Measurements from ENCODE around the gene BCL2L1. TPM values are rescaled to one million over a fixed set of nuclear protein-coding genes. Genes with fewer than 3 reads are reported as not detected.

BCL2L1 gene
- total RNA-seq, 2 donors from 2014 or later, result 96.2 to 103 TPM

DNA sequence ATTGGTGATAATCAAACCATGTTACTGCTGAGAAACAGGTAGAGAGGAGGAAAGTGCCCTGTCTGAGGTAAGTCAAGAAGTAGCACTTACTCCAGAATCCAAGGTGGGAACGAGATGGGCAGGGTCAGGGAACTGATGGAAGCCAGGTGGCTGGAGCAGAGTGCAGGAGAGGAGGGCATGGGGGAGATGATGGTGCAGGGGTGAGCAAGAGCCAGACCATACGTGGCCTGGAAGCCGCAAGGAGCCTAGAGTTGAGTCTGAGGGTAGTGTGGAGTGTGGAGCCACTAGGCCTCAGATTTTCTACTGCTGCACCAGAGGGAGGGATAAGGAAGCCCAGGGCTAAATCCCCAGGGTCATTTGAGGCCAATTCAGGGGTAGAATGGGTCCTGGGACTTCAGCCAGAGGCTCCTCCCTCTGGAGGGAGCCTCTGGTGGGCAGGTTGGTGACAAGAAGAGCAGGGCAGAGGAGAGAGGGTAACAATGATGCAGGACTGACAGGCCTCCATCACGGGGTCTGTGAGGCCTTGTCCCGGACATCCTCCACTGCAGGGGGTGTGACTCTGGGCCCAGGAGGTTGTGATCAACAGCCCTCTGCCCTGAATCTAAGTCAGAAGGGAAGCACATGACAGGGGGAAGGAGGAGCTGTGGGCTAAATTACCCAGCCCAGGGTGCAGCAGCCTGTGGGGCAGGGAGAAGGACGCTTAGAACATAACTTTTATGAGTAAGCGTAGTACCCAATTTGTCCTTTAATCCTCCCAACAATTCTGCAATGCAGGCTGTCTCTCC, 56.2 kb downstream of the BCL2L1 start:
- 72% methylated on average over 4 to 7 of the region's 7 CpGs for WGBS, 2 donors
- Histone ChIP-seq H3K4me1 (peaks cover 90% of the 10 kb centered on the region), H3K36me3 (replicated peaks in 1 of 2; ENCODE audit: insufficient read depth in 1 of 2, low read depth in 2 of 2) (peaks cover 0 to 6% of the 10 kb centered on the region in 2 donors), H3K9me3 (no peaks in the 10 kb centered on the region), H3K27ac (peak overlapping the region; percentile 46 to 72 (median 70)), H3K27me3 (no peaks in the 10 kb centered on the region), H3K4me3 (no peak overlapping the region)
- DNase-seq (peak in 1 of 4 donors; percentile 58), ATAC-seq (no peak)
- TF ChIP-seq CTCF (IDR thresholded peaks at IDR 0.05), result no peak
- no peak for TF ChIP-seq POLR2A (IDR thresholded peaks at IDR 0.05)
- intact Hi-C loops (cut with DNase I), result no loop called here

DNA sequence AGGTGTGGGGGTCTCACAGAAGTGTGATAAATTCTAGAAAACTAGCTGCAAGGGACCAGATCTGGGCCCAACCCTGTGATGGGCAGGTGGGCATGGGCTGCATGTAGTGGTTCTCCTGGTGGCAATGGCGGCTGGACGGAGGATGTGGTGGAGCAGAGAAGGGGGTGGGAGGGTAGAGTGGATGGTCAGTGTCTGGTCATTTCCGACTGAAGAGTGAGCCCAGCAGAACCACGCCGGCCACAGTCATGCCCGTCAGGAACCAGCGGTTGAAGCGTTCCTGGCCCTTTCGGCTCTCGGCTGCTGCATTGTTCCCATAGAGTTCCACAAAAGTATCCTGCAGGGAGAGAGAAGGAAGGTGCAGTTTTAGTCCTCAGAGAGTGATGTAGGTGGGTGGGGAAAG, 56.9 kb downstream of the BCL2L1 start:
- Histone ChIP-seq H3K4me1 (peaks cover 83% of the 10 kb centered on the region), H3K4me3 (no peak overlapping the region), H3K27ac (peak overlapping the region; percentile 41 to 72 (median 70)), H3K9me3 (no peaks in the 10 kb centered on the region), H3K36me3 (replicated peaks in 1 of 2; ENCODE audit: insufficient read depth in 1 of 2, low read depth in 2 of 2) (peaks cover 0 to 6% of the 10 kb centered on the region in 2 donors), H3K27me3 (no peaks in the 10 kb centered on the region)
- 92 to 95% methylated on average over 10 of the region's 10 CpGs for WGBS, 2 donors
- TF ChIP-seq CTCF (IDR thresholded peaks at IDR 0.05), result no peak
- TF ChIP-seq POLR2A (IDR thresholded peaks at IDR 0.05), result no peak
- DNase-seq, result no peak
- intact Hi-C loops (cut with DNase I), result no loop called here
- no peak for ATAC-seq

DNA sequence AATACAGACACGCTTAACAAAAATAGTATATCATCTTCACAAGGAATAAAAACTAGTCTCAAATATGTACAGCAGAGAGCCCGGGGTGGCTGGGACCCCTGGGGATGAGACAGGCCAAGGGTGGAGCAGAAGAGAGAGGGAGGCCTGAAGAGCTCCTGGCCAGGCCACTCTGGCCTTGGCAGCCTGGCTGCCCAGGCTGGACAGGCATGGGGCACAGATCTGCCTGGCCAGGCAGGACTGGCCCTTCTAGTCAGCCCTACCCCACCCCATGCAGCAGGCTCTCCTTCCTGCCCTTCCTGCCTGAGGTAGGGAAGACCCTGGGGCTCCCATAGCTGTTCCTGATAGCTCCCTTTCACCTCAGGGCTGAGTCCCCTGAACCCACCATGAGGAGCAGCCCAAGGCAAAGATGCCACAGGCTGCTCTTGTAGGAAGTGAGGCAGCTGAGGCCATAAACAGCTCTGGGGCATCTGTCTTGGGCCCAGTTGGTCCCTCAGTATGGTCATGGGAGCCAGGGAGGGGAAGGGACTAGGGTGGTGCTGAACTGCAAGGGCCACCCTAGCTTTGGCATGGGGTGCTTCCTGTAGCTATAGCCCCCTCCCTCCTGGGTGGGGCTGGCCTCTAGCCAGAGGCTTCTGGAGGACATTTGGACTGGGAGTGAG, 57.8 kb downstream of the BCL2L1 start:
- Histone ChIP-seq H3K4me3 (no peak overlapping the region), H3K27me3 (no peaks in the 10 kb centered on the region), H3K4me1 (peaks cover 74% of the 10 kb centered on the region), H3K36me3 (replicated peaks in 1 of 2; ENCODE audit: insufficient read depth in 1 of 2, low read depth in 2 of 2) (peaks cover 0 to 6% of the 10 kb centered on the region in 2 donors), H3K27ac (peak overlapping the region; percentile 41 to 72 (median 69)), H3K9me3 (no peaks in the 10 kb centered on the region)
- DNase-seq (peak in 1 of 4 donors; percentile 45), ATAC-seq (no peak)
- TF ChIP-seq POLR2A (IDR thresholded peaks at IDR 0.05), result no peak
- TF ChIP-seq CTCF (IDR thresholded peaks at IDR 0.05), result no peak
- WGBS, 2 donors, result 55 to 85% methylated on average over 2 of the region's 2 CpGs
- intact Hi-C loops (cut with DNase I), result loop anchor here (5.0 kb wide), 1 partner anchor 62 kb away; no protein-coding TSS in a partner anchor

DNA sequence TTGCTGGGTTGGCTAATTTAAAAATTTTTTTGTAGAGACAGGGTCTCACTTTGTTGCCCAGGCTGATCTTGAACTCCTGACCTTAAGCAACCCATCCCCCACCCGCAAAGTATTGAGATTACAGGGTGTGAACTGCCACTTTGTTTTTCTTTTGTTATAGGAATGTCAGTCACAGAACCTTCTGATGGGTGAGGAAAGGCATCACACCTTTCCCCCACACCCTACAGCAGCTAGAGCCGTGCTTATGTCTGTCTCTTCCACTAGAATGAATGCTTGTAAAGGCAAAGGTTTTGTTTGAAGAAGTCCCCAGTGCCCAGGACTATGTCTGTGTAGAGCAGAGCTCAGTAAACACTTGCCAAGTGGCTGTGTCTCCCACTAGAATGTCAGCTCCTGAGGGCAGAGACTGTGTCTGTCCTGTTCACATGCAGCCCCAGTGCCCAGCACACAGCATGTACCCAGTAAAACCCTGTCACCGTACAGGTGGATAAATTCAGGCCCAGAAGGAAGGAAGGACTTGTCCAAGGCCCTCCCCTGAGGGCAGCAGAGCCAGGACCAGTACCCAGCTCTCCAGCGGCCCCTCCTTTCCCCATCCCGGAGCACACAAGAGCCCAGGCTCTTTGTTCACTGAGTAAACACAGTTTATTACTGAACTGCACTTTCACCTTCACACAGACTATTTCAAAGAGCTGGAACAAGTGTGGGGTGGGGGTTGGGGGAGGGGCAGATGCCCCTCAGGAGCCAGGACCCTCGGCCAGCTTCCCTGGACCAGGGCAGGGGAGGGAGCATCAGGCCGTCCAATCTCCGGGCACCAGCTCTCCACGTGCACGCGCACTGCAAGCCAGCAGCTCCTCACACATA, 58.6 kb downstream of the BCL2L1 start:
- intact Hi-C loops (cut with DNase I), result loop anchor here (5.0 kb wide), 1 partner anchor 63 kb away; no protein-coding TSS in a partner anchor
- Histone ChIP-seq H3K27me3 (no peaks in the 10 kb centered on the region), H3K4me1 (peaks cover 66% of the 10 kb centered on the region), H3K9me3 (no peaks in the 10 kb centered on the region), H3K27ac (peak overlapping the region; percentile 41 to 72 (median 69)), H3K4me3 (no peak overlapping the region), H3K36me3 (replicated peaks in 1 of 2; ENCODE audit: insufficient read depth in 1 of 2, low read depth in 2 of 2) (peaks cover 0 to 6% of the 10 kb centered on the region in 2 donors)
- TF ChIP-seq POLR2A (IDR thresholded peaks at IDR 0.05) (peak in 2 of 3 donors; percentile 24 to 34), CTCF (IDR thresholded peaks at IDR 0.05) (no peak)
- 32 to 81% methylated on average over 7 to 11 of the region's 11 CpGs for WGBS, 2 donors
- DNase-seq (peak; percentile 48 to 88 (median 75)), ATAC-seq (peak; percentile 58)

All from body of pancreas (tissue), 4 donors.